SK-N-MC (cell line): Measurements from ENCODE around the gene HS3ST1.

Experiments
- EZH2 ChIP-seq: fragments of 200-600 bp; sonication (generic); IDR thresholded peaks from one replicate; pipeline ENCODE4 v1.6.1; 2017; ENCODE audit warnings: antibody characterized with exemption
- FOXP2 ChIP-seq: optimal IDR thresholded peaks from 2 replicates; pipeline ENCODE3; 2011; ENCODE audit warnings: mild to moderate bottlenecking, moderate library complexity; ENCODE audit not compliant: insufficient read depth; ENCODE audit errors: extremely low read length, control extremely low read depth
- POLR2AphosphoS5 ChIP-seq: IDR thresholded peaks from 2 replicates; pipeline ENCODE4 v1.6.1; 2012; ENCODE audit warnings: mild to moderate bottlenecking, low read depth, low read length, borderline replicate concordance

- no peak for TF ChIP-seq EZH2
- TF ChIP-seq POLR2AphosphoS5, result no peak
- no peak for TF ChIP-seq FOXP2
Observed at GRCh38 chr4:11446155-11446811, 17.6 kb upstream of the HS3ST1 start.
